Hematopoietic multipotent progenitor cell treated with erythropoietin and hydrocortisone succinate and interleukin-3 and kit ligand, for 17 days (in vitro differentiated cells): ENCODE results near the gene GOLGA3.
A peak's percentile ranks its signal among the peaks of the same experiment; 100 is the strongest.
"Not testable (repeated sequence)": the region's sequence is repeated elsewhere in the genome, so short reads cannot be mapped to it uniquely, and the experiment has no call there.

Source experiments
- DNase-seq: peaks from one replicate; pipeline ENCODE4 v3.0.0-alpha.2; 2015; ENCODE audit warnings: low spot score

The GOLGA3 gene

DNA sequence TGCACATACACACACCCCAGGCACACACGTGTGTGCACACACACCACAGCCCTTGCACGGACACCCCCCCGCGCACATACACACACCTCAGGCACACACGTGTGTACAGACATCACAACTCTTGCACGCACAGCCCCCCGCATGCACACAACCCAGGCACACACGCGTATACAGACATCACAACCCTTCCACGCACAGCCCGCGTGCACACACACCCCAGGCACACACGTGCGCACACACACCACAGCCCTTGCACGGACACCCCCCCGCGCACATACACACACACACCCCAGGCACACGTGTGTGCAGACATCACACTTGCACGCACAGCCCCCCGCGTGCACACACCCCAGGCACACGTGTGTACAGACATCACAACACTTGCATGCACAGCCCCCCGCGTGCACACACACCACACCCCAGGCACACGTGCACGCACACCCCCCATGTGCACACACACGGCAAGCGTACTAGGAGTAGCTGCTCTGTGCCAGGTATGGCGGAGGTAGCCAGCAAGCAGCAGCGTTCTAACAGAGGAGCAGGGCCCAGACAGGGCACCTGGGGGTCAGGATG is 48.8 kb downstream of the GOLGA3 start:
- no peak for DNase-seq

- no peak for DNase-seq
Observed at GRCh38 chr12:132777614-132778013, 51.1 kb downstream of the GOLGA3 start.

DNA sequence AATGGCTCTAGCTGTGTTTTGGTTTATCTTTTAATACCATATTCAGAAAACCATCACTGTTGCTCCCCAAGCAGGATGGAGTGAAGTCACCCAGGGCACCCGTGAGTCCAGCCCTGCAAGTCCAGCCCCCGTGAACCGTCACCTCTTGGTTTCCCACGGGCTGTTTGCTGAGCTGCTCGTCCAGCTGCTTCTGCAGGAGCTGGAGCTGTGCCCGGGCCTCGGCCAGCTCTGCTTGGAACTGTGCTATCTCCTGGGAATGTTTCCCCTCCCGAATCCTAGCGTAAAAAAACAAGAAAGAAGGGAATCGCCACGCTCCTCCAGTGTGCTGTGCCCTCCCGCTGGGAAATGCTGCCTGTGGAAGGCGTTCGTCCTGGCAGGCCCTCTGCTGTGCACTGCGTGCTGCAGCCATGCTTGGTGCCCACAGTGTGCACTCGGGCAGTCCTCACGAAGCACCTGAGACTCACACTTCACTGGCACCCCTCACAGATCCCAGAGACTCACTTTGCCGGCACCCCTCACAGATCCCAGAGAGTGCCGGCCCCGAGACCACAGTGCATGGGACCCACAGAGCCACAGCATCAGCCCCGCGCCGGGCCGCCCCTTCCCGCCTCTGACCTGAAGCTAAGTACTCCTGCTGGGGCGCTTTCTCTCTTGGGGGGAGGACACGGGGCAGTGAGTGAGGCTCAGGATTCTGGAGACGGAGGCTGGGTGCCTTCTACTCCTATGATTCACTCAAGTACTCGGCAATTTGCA is 51.7 kb downstream of the GOLGA3 start:
- DNase-seq = no peak

DNA sequence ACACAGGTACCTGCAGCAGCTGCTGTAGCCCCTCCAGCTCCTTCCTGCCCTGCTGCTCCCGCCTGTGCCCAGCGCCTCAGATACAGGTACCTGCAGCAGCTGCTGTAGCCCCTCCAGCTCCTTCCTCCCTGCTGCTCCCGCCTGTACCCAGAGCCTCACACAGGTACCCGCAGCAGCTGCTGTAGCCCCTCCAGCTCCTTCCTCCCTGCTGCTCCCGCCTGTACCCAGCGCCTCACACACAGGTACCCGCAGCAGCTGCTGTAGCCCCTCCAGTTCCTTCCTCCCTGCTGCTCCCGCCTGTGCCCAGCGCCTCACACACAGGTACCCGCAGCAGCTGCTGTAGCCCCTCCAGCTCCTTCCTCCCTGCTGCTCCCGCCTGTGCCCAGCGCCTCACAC is 52.4 kb downstream of the GOLGA3 start:
- DNase-seq = not testable (repeated sequence)

- DNase-seq = no peak
Observed at GRCh38 chr12:132775502-132776229, 53.0 kb downstream of the GOLGA3 start.

DNA sequence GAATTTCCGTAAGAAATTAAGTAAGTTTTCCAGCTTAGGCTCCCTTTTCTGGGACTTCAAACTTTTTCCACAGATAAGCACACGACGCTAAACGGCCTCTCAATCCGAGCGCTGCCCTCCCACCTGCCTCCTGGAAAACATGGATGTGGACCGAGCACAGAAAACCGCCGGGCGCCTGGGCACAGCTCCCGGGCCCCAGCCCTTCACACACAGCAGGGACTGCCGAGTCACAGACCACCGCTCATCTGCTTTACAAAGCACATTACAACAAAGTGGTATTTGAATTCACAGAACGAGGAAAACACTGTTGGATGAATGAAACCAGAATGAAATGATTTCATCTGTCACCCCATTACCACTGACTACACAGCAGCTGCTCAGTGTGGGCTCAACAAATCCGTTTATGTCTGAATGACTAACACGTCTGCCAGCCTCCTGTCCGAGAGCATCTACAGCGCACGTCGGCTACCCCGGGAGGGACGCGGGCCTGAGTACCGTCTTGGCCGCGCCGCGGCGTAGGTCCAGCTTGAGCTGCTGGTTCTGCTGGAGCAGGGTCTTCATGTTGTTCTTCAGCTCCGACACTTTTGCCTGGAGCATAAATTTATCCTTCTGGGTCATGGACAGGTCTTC is 53.9 kb downstream of the GOLGA3 start:
- no peak for DNase-seq

- no peak for DNase-seq
Observed at GRCh38 chr12:132774159-132774558, 54.5 kb downstream of the GOLGA3 start.

DNA sequence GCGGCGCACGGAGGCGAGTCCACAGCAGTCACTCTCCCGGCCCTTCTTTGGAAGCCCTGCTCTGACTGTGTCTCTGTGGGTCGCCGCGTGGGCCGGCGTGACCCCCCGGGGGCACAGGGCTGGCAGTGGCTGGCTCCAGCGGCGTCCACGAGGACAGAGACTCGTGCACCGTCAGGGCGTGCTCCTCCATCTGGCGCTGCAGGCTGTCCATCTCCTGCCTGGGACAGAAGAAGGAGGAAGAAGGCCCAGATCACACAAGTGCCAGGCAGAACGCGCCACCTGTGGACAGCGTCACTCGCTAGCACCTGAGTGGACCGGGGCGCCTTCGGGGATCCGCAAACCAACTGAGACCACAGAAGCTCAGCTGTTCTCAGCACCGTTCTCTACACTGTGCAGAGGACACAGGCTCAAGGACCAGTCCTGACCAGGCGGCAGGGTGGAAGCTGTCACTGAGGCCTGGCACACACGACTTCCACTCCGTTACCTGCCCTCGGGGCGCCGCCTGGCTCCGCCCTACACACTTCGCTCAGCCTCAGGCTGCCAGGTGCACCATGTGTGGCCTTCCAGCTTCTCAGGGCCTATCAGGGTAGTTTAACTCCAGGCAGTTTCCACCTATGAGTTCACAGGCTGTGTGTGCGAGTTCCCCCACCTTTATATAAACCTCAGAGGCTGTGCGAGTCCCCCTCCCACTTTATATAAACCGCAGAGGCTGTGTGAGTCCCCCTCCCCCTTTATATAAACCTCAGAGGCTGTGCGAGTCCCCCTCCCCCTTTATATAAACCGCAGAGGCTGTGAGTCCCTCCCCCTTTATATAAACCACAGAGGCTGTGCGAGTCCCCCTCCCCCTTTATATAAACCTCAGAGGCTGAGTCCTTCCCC is 55.4 kb downstream of the GOLGA3 start:
- no peak for DNase-seq

DNA sequence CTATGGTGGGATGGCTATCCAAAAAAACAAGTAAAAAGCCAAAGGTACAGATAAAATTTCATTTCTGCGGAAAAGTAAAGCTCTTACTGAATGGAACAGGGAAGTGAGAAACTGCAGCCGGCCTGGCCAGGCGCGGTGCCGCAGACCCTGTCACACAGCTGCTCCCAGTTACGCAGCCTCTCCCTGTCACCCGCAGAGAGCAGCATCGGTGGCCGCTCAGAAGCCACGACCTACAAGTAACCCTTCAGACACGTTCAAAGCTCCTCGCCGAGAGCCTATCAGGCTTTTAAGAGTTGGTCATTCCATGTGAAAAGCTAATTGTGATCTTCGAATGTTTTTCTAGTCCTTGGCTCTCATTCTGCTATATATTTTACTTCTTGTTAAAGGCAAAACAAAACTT is 56.1 kb downstream of the GOLGA3 start:
- no peak for DNase-seq

- no peak for DNase-seq
Observed at GRCh38 chr12:132771126-132771838, 57.4 kb downstream of the GOLGA3 start.

DNA sequence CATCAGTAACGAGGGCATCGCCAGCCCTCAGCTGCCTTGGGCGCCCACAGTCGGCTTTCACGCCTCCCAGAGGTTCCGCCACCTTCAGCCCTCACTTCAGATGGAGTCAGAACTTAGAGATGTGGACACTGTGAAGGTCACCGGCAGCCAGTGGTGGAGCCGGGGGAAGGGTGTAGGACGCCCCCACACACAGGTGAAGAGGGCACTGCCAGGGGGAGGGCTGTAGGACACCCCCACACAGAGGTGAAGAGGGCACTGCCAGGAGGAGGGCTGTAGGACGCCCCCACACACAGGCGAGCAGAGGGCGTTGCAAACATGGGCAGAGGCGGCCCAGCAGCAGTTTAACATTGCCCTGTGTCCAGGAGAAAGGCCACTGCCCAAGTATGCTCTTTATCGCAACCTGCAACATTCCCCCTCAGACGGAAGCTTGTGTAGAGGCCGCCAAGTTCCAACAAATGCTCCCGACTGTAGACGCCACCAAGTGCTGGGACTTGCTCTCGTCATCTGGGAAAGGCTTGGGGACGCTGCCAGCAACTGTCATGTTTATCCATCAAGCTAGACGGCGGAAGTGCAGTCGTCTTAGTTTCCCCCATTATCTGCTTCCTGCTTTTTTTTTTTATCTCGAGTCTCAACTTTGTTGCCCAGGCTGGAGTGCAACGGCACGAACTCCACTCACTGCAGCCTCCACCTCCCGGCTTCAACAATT is 62.1 kb downstream of the GOLGA3 start:
- no peak for DNase-seq

- no peak for DNase-seq
Observed at GRCh38 chr12:132765361-132765760, 63.3 kb downstream of the GOLGA3 start.

DNA sequence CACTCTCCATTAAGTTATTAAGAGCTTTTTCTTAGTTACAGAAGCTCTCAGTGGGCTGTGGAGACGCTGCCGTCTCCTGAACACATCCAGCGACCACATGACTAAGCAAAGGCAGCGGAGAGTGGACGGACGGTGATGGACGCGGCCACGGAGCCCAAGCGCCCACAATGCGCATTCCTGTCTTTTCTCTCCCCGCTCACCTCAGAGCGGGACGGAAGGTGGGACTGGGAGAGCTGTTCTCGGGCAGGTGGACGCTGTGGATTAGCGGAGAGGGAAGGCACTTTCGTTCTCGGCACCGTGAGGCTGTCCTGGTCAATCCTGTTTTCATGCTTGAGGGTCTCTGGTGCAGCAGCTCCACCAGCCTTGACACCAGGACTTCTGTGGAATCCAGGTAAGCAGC is 64.4 kb downstream of the GOLGA3 start:
- DNase-seq = no peak

DNA sequence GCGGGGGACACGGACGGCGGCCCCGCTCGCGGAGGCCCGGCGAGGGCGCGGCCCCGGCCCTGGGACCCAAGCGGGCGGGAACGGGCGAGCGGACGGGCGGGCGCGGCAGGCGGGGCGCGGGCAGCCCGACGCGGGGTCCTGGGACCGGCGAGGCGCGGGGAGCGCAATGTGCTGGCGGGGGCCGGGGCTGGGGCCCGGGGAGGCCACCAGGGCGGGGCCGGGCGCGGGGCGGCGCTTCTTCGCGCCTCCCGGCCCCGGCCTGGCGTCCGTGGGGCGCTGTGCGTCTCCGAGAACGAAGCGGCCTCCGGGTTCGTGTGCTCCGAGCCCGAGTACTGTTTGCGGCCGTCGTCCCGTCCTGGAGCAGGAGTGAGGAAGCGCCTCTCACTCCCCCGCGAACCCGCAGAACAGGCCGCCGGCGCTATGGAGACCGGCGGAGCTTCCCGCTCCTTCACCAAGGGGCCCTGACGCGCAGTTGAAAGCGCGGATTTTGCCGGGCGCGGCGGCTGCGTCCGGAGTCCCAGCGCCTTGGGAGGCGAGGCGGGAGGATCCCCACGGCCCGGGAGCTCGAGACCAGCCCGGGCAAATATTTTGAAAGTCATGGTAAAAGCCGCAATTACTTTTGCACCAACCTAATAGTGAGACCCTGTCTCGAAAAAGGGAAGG is 66.6 kb downstream of the GOLGA3 start:
- DNase-seq = peak; percentile 71

GRCh38 chr12:132761032-132761920 is 67.4 kb downstream of the GOLGA3 start, which contains the start of gene ANKLE2:
Gene ANKLE2, minus strand, starts transcription at chr12:132761832. Its CDS starts 34 bp downstream, at chr12:132761798.
- no peak for DNase-seq

- DNase-seq = no peak
Observed at GRCh38 chr12:132759359-132759758, 69.3 kb downstream of the GOLGA3 start.

- DNase-seq = not testable (repeated sequence)
Observed at GRCh38 chr12:132758825-132759224, 69.8 kb downstream of the GOLGA3 start.

DNA sequence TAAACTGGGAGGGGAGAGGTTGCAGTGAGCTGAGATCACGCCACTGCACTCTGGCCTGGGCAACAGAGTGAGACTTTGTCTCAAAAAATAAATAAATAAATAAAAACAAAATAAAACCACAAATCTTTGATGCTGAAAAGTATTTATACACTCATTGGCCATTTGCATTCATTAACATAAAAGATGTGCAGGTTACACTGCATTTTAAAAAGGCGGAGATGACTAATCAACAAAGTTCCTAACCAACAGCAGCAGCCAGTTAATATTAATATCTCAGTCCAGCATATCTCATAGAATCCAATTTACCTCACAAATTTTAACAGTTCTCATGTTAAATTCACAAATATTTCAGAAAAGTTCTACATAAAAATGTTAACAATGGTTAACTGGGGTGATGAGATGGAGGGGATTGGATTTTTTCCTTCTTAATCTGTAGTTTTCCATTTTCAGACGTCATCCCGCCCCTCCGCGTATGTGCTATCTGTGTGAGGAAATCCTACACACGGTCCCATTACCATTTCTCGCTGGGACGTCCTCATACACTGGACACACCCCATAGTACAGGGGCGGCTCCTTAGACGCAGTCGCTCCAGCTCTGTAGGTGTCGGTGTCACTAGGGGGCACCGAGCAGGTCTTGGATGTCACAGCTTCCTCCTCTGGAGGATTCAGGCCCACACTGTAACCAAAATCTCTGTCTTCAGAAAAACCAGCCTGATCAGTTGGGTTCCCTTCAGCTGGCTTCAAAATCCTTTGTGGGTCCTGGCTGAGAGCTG is 74.3 kb downstream of the GOLGA3 start:
- DNase-seq = no peak
